ENCODE results near the gene AGRP. TPM values are rescaled to one million over a fixed set of nuclear protein-coding genes. Genes with fewer than 3 reads are reported as not detected.

Gene AGRP
- total RNA-seq, 2 donors from 2014 or later = not detected

DNA sequence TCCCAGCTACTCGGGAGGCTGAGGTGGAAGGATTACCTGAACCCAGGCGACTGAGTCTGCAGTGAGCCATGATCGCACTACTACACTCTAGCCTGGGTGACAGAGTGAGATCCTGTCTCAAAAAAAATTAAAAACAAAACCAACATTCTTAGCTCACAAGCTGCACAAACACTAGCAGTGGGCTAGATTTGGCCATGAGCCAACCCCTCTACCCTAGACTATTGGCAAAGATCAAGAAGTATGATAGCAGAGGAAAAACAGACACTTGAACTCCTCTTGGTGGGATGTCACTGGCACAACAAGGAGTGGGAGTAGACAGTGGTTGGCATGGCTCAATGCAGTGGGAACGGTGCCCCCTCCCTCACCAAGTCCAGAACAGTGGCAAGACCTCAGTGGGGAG is 25.7 kb upstream of the AGRP start:
- no peak overlapping the region for H3K4me3 Mint-ChIP-seq
- 93 to 98% methylated on average over 2 to 4 of the region's 4 CpGs for WGBS, 2 experiments (ENCODE audit: insufficient coverage in 1 of 2, insufficient read length in 1 of 2)
- no peak overlapping the region for H3K9ac ChIP-seq (ENCODE audit: extremely low read depth, low read length, poor library complexity, severe bottlenecking)
- H3K4me1 Mint-ChIP-seq = peaks cover 5% of the 10 kb centered on the region
- H3K4me3 ChIP-seq (ENCODE audit: low read length) = no peak overlapping the region
- H3K27ac ChIP-seq (ENCODE audit: low read depth, low read length) = no peak overlapping the region
- H3K27ac Mint-ChIP-seq = no peak overlapping the region
- no peaks in the 10 kb centered on the region for H3K36me3 Mint-ChIP-seq (ENCODE audit: low read depth)
- TF ChIP-seq, protein P1, sequence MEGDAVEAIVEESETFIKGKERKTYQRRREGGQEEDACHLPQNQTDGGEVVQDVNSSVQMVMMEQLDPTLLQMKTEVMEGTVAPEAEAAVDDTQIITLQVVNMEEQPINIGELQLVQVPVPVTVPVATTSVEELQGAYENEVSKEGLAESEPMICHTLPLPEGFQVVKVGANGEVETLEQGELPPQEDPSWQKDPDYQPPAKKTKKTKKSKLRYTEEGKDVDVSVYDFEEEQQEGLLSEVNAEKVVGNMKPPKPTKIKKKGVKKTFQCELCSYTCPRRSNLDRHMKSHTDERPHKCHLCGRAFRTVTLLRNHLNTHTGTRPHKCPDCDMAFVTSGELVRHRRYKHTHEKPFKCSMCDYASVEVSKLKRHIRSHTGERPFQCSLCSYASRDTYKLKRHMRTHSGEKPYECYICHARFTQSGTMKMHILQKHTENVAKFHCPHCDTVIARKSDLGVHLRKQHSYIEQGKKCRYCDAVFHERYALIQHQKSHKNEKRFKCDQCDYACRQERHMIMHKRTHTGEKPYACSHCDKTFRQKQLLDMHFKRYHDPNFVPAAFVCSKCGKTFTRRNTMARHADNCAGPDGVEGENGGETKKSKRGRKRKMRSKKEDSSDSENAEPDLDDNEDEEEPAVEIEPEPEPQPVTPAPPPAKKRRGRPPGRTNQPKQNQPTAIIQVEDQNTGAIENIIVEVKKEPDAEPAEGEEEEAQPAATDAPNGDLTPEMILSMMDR (conservative IDR thresholded peaks at IDR 0.05) = no peak
- H3K4me1 ChIP-seq (ENCODE audit: control insufficient read depth, insufficient read depth, low read length) = no peaks in the 10 kb centered on the region
- no peaks in the 10 kb centered on the region for H3K36me3 ChIP-seq (ENCODE audit: control insufficient read depth, insufficient read depth, low read length)
- no peak for DNase-seq
- H3K27me3 Mint-ChIP-seq (ENCODE audit: insufficient read depth) = peaks cover 19% of the 10 kb centered on the region
- no peaks in the 10 kb centered on the region for H3K27me3 ChIP-seq (ENCODE audit: control insufficient read depth, insufficient read depth, low read length, poor library complexity, severe bottlenecking)
- H3K9me3 ChIP-seq (ENCODE audit: control insufficient read depth, low read length) = no peaks in the 10 kb centered on the region
- H3K9me3 Mint-ChIP-seq = no peaks in the 10 kb centered on the region

GRCh38 chr16:67506468-67506867 is 23.1 kb upstream of the AGRP start:
- H3K36me3 Mint-ChIP-seq (ENCODE audit: low read depth) = no peaks in the 10 kb centered on the region

GRCh38 chr16:67504031-67505021 is 21.0 kb upstream of the AGRP start:
- H3K9me3 ChIP-seq (ENCODE audit: control insufficient read depth, low read length) = no peaks in the 10 kb centered on the region
- H3K36me3 ChIP-seq (ENCODE audit: control insufficient read depth, insufficient read depth, low read length) = no peaks in the 10 kb centered on the region
- no peak overlapping the region for H3K27ac ChIP-seq (ENCODE audit: low read depth, low read length)
- Mint-ChIP-seq H3K27me3 (ENCODE audit: insufficient read depth) (peaks cover 37% of the 10 kb centered on the region), H3K9me3 (no peaks in the 10 kb centered on the region), H3K4me1 (peaks cover 5% of the 10 kb centered on the region), H3K4me3 (no peak overlapping the region), H3K27ac (no peak overlapping the region), H3K36me3 (ENCODE audit: low read depth) (no peaks in the 10 kb centered on the region)
- H3K9ac ChIP-seq (ENCODE audit: extremely low read depth, low read length, poor library complexity, severe bottlenecking) = no peak overlapping the region
- TF ChIP-seq, protein P1 (conservative IDR thresholded peaks at IDR 0.05) = no peak
- no peaks in the 10 kb centered on the region for H3K4me1 ChIP-seq (ENCODE audit: control insufficient read depth, insufficient read depth, low read length)
- no peak overlapping the region for H3K4me3 ChIP-seq (ENCODE audit: low read length)
- no peak for DNase-seq
- H3K27me3 ChIP-seq (ENCODE audit: control insufficient read depth, insufficient read depth, low read length, poor library complexity, severe bottlenecking) = no peaks in the 10 kb centered on the region
- WGBS, 2 experiments (ENCODE audit: insufficient coverage in 1 of 2, insufficient read length in 1 of 2) = 89 to 93% methylated on average over 7 to 9 of the region's 9 CpGs

More at GRCh38 chr16:67506468-67506867, 23.1 kb upstream of the AGRP start:
- H3K4me1 ChIP-seq (ENCODE audit: control insufficient read depth, insufficient read depth, low read length) = no peaks in the 10 kb centered on the region
- Mint-ChIP-seq H3K27ac (peak overlapping the region; percentile 61), H3K9me3 (no peaks in the 10 kb centered on the region), H3K4me3 (no peak overlapping the region), H3K27me3 (ENCODE audit: insufficient read depth) (peaks cover 29% of the 10 kb centered on the region), H3K4me1 (peaks cover 5% of the 10 kb centered on the region)
- H3K4me3 ChIP-seq (ENCODE audit: low read length) = no peak overlapping the region
- H3K36me3 ChIP-seq (ENCODE audit: control insufficient read depth, insufficient read depth, low read length) = no peaks in the 10 kb centered on the region
- no peaks in the 10 kb centered on the region for H3K9me3 ChIP-seq (ENCODE audit: control insufficient read depth, low read length)
- H3K27ac ChIP-seq (ENCODE audit: low read depth, low read length) = no peak overlapping the region
- H3K27me3 ChIP-seq (ENCODE audit: control insufficient read depth, insufficient read depth, low read length, poor library complexity, severe bottlenecking) = no peaks in the 10 kb centered on the region
- H3K9ac ChIP-seq (ENCODE audit: extremely low read depth, low read length, poor library complexity, severe bottlenecking) = no peak overlapping the region
- TF ChIP-seq, protein P1 (conservative IDR thresholded peaks at IDR 0.05) = no peak
- 36 to 41% methylated on average over 8 of the region's 8 CpGs for WGBS, 2 experiments (ENCODE audit: insufficient coverage in 1 of 2, insufficient read length in 1 of 2)
- peak; percentile 57 for DNase-seq
